SK-N-SH (cell line): ENCODE measurements around the gene ZNF609. TPM values are rescaled to one million over a fixed set of nuclear protein-coding genes. Genes with fewer than 3 reads are reported as not detected.

Source experiments
- CTCF ChIA-PET: fragments of 300-600, 350-600 bp; formaldehyde crosslinking; extraction: SDS; loops from one replicate; lab custom pipeline; 2021; lab: Yijun Ruan, JAX
- POLR2A ChIA-PET: fragments of 350-600 bp; sonication (Branson Sonifier 250); formaldehyde crosslinking; extraction: SDS; loops from one replicate; lab custom pipeline; 2020; ENCODE audit warnings: antibody characterized with exemption, inconsistent platforms; lab: Yijun Ruan, JAX
- DNase-seq: peaks from one replicate; pipeline ENCODE4 v3.0.0; 2012
- H2AFZ ChIP-seq: fragments of 200-600 bp; sonication (generic); 2 replicates; pipeline ENCODE4 v1.8.1; 2016; ENCODE audit warnings: antibody characterized with exemption, mild to moderate bottlenecking, low read depth
- H3F3A ChIP-seq: fragments of 200-600 bp; sonication (generic); replicated peaks from 2 replicates; pipeline ENCODE3; 2016; ENCODE audit warnings: antibody characterized with exemption, mild to moderate bottlenecking; ENCODE audit not compliant: insufficient read depth
- H3K27ac ChIP-seq, 2 experiments: fragments of 200-500 bp in 1 of 2; fragments of 200-600 bp in 1 of 2; sonication (Bioruptor generic) in 1 of 2; sonication (generic), shearing (Covaris generic) in 1 of 2; 2 replicates each; pipeline versions ENCODE4 v1.5.1 to v1.6.1; 2014 to 2016; ENCODE audit warnings: low read depth in 2 of 2, inconsistent platforms in 1 of 2, low read length in 1 of 2, mild to moderate bottlenecking in 1 of 2, mixed read lengths in 1 of 2
- H3K27me3 ChIP-seq: fragments of 200-600 bp; sonication (generic), shearing (Covaris generic); 2 replicates; pipeline ENCODE4 v1.6.1; 2016; ENCODE audit warnings: mixed run types; ENCODE audit not compliant: insufficient read depth
- H3K36me3 ChIP-seq, 2 experiments: fragments of 200-500 bp in 1 of 2; fragments of 200-600 bp in 1 of 2; sonication (Bioruptor generic) in 1 of 2; sonication (generic) in 1 of 2; replicated peaks in 1 of 2; 2 replicates each; pipeline versions ENCODE3 to v1.5.1; 2014 to 2016; ENCODE audit warnings: low read length in 1 of 2, mild to moderate bottlenecking in 1 of 2; ENCODE audit not compliant: insufficient read depth in 2 of 2, control insufficient read depth in 1 of 2
- H3K4me1 ChIP-seq, 2 experiments: fragments of 200-500 bp in 1 of 2; fragments of 200-600 bp in 1 of 2; sonication (Bioruptor generic) in 1 of 2; sonication (generic), shearing (Covaris generic) in 1 of 2; 2 replicates each; pipeline versions ENCODE4 v1.5.1 to v1.6.1; 2014 to 2016; ENCODE audit warnings: low read depth in 1 of 2, low read length in 1 of 2, mixed run types in 1 of 2; ENCODE audit not compliant: insufficient read depth in 2 of 2, control insufficient read depth in 1 of 2
- H3K4me2 ChIP-seq: fragments of 200-600 bp; sonication (generic), shearing (Covaris generic); 2 replicates; pipeline ENCODE4 v1.6.1; 2017; ENCODE audit warnings: mixed run types
- H3K4me3 ChIP-seq, 2 experiments: fragments of 200-500 bp in 1 of 2; fragments of 200-600 bp in 1 of 2; sonication (Bioruptor generic) in 1 of 2; sonication (generic), shearing (Covaris generic) in 1 of 2; 2 replicates each; pipeline versions ENCODE4 v1.5.1 to v1.8.1; 2014 to 2016; ENCODE audit warnings: low read depth in 2 of 2, inconsistent platforms in 1 of 2, low read length in 1 of 2, mild to moderate bottlenecking in 1 of 2, mixed read lengths in 1 of 2, moderate library complexity in 1 of 2
- H3K79me2 ChIP-seq: fragments of 200-600 bp; sonication (generic); 2 replicates; pipeline ENCODE4 v1.8.1; 2017; ENCODE audit warnings: mild to moderate bottlenecking; ENCODE audit not compliant: insufficient read depth
- H3K9ac ChIP-seq: fragments of 200-600 bp; sonication (generic); 2 replicates; pipeline ENCODE4 v1.6.1; 2017; ENCODE audit warnings: mixed run types
- H3K9me2 ChIP-seq: fragments of 200-600 bp; sonication (generic); 2 replicates; pipeline ENCODE4 v1.6.1; 2017; ENCODE audit warnings: mixed run types
- H3K9me3 ChIP-seq: fragments of 200-600 bp; sonication (generic); 2 replicates; pipeline ENCODE4 v1.6.1; 2017; ENCODE audit warnings: mixed run types, mild to moderate bottlenecking, moderate library complexity
- H4K20me1 ChIP-seq: fragments of 200-600 bp; sonication (generic); 2 replicates; pipeline ENCODE4 v1.6.1; 2017; ENCODE audit warnings: mild to moderate bottlenecking, mixed run types; ENCODE audit not compliant: insufficient read depth
- CHD2 ChIP-seq: fragments of 150-350 bp; IDR thresholded peaks from 2 replicates; pipeline ENCODE4 v1.6.1; 2018; ENCODE audit warnings: low read length; ENCODE audit not compliant: partially characterized antibody
- ELF1 ChIP-seq: IDR thresholded peaks from 2 replicates; pipeline ENCODE4 v1.4.0; 2012
- FOXM1 ChIP-seq: IDR thresholded peaks from 2 replicates; pipeline ENCODE4 v1.4.0; 2012; ENCODE audit warnings: low read depth, mild to moderate bottlenecking
- GATA2 ChIP-seq: sonication (generic); formaldehyde crosslinking; IDR thresholded peaks from 2 replicates; pipeline ENCODE4 v1.5.0; 2020; ENCODE audit warnings: mild to moderate bottlenecking, missing genetic modification reagents
- NFIC ChIP-seq: IDR thresholded peaks from 2 replicates; pipeline ENCODE4 v1.4.0; 2012; ENCODE audit warnings: borderline replicate concordance
- PBX3 ChIP-seq: IDR thresholded peaks from 2 replicates; pipeline ENCODE4; 2012
- POLR2AphosphoS5 ChIP-seq: IDR thresholded peaks from 2 replicates; pipeline ENCODE4 v1.6.1; 2012; ENCODE audit warnings: low read depth, low read length
- RFX5 ChIP-seq: IDR thresholded peaks from 2 replicates; pipeline ENCODE4 v1.6.1; 2012; ENCODE audit warnings: mild to moderate bottlenecking, improper control_type of control experiment, low read length
- RXRA ChIP-seq: IDR thresholded peaks from 2 replicates; pipeline ENCODE4 v1.4.0; 2012; ENCODE audit warnings: low read depth, mild to moderate bottlenecking, borderline replicate concordance
- SMC3 ChIP-seq: IDR thresholded peaks from 2 replicates; pipeline ENCODE4 v1.6.1; 2012; ENCODE audit warnings: low read depth, low read length, improper control_type of control experiment
- TAF1 ChIP-seq: IDR thresholded peaks from 2 replicates; pipeline ENCODE4 v1.6.1; 2012; ENCODE audit warnings: low read depth, mild to moderate bottlenecking, low read length, moderate library complexity, borderline replicate concordance
- TEAD4 ChIP-seq: IDR thresholded peaks from 2 replicates; pipeline ENCODE4 v1.4.0; 2012; ENCODE audit warnings: mild to moderate bottlenecking, borderline replicate concordance; ENCODE audit not compliant: insufficient read depth
- USF1 ChIP-seq: IDR thresholded peaks from 2 replicates; pipeline ENCODE4 v1.4.0; 2012; ENCODE audit warnings: low read depth, borderline replicate concordance
- YY1 ChIP-seq: IDR thresholded peaks from 2 replicates; pipeline ENCODE4 v1.4.0; 2012; ENCODE audit warnings: low read depth, mild to moderate bottlenecking
- WGBS: methylation state at CpG from one replicate; pipeline ENCODE4 v1.1.6; 2017; ENCODE audit warnings: low lambda C conversion rate; 5-methylcytosine and 5-hydroxymethylcytosine counted together
- polyA plus RNA-seq, 3 experiments: library from polyadenylated mRNA; depleted of rRNA; stranded (reverse); fragments of >200 nt; gene quantifications; 2 replicates each; pipeline ENCODE4 v1.2.3, GENCODE V29; 2012

ZNF609 gene
- polyA plus RNA-seq, 1 of the 3 experiments (the other 2 are of a cell fraction), result 12.6 TPM

GRCh38 chr15:64673866-64674265 lies 213.5 kb downstream of the ZNF609 start:
- Histone ChIP-seq H2AFZ (no peak overlapping the region), H3K36me3 (peaks cover 11 to 44% of the 10 kb centered on the region in 2 experiments), H3K9ac (no peak overlapping the region), H3K4me3 (no peak overlapping the region), H3F3A (peaks cover 7% of the 10 kb centered on the region), H3K4me1 (peaks cover 0 to 5% of the 10 kb centered on the region in 2 experiments; a peak in 1 of 4 replicates), H3K27me3 (no peaks in the 10 kb centered on the region), H4K20me1 (no peaks in the 10 kb centered on the region), H3K4me2 (no peak overlapping the region), H3K9me3 (no peaks in the 10 kb centered on the region), H3K79me2 (peaks cover 24% of the 10 kb centered on the region; the same call in 1 of the 2 replicates), H3K9me2 (no peaks in the 10 kb centered on the region), H3K27ac (no peak overlapping the region)
- DNase-seq, result no peak
- POLR2A ChIA-PET, result no interaction called here
- TF ChIP-seq USF1, result no peak
- TF ChIP-seq POLR2AphosphoS5, result no peak
- no peak for TF ChIP-seq TEAD4
- CTCF ChIA-PET, result interaction anchor here (0.9 to 3.6 kb wide), 3 partner anchors 8 to 18 kb away, joined by 3 to 16 read pairs (median 4); no protein-coding TSS in a partner anchor
- WGBS, result over 99% methylated on average over 12 of the region's 12 CpGs

GRCh38 chr15:64678126-64678819 lies 217.9 kb downstream of the ZNF609 start:
- H3K4me1 ChIP-seq, result no peaks in the 10 kb centered on the region
- no peak overlapping the region for H3K27ac ChIP-seq
- no peaks in the 10 kb centered on the region for H4K20me1 ChIP-seq
- no peak for DNase-seq
- no peak overlapping the region for H3K4me3 ChIP-seq
- no peak overlapping the region for H2AFZ ChIP-seq
- no peak for TF ChIP-seq USF1
- no peak for TF ChIP-seq RFX5
- no peak for TF ChIP-seq PBX3
- TF ChIP-seq RXRA, result no peak
- no peak for TF ChIP-seq ELF1
- TF ChIP-seq NFIC, result no peak
- no peak for TF ChIP-seq GATA2 (CRISPR knock-in tag)
- TF ChIP-seq SMC3, result no peak
- TF ChIP-seq TAF1, result no peak
- TF ChIP-seq FOXM1, result no peak
- TF ChIP-seq YY1, result no peak
- TF ChIP-seq CHD2, result no peak
- no peaks in the 10 kb centered on the region for H3K9me3 ChIP-seq
- no peaks in the 10 kb centered on the region for H3K9me2 ChIP-seq
- H3K9ac ChIP-seq, result no peak overlapping the region
- H3K4me2 ChIP-seq, result no peak overlapping the region
- no peaks in the 10 kb centered on the region for H3K27me3 ChIP-seq
- CTCF ChIA-PET, result interaction anchor here (0.9 to 24.7 kb wide), 2 partner anchors 53 to 632 kb away, joined by 3 to 513 read pairs; partner anchors contain the start of gene DAPK2
- 90% methylated on average over 12 of the region's 14 CpGs for WGBS
- peaks cover 19% of the 10 kb centered on the region for H3F3A ChIP-seq
- POLR2A ChIA-PET, result no interaction called here
- 0 out of 2 replicates have a peak, but pooled peaks cover 3% of the 10 kb centered on the region for H3K79me2 ChIP-seq
- H3K36me3 ChIP-seq, result peaks cover 44 to 85% of the 10 kb centered on the region in 2 experiments
